GM20000 (cell line): Measurements from ENCODE around the gene GALNT2.
A peak's percentile ranks its signal among the peaks of the same experiment; 100 is the strongest.

ENCODE experiments used
- DNase-seq: peaks from one replicate; pipeline ENCODE4 v3.0.0; 2012; ENCODE audit warnings: low spot score
- TF ChIP-seq, protein P1 (sequence below): IDR thresholded peaks from 2 replicates; pipeline ENCODE4 v1.5.1; 2012; ENCODE audit warnings: mild to moderate bottlenecking, control low read depth; ENCODE audit errors: extremely low read depth, missing control alignments

GALNT2 gene

DNA sequence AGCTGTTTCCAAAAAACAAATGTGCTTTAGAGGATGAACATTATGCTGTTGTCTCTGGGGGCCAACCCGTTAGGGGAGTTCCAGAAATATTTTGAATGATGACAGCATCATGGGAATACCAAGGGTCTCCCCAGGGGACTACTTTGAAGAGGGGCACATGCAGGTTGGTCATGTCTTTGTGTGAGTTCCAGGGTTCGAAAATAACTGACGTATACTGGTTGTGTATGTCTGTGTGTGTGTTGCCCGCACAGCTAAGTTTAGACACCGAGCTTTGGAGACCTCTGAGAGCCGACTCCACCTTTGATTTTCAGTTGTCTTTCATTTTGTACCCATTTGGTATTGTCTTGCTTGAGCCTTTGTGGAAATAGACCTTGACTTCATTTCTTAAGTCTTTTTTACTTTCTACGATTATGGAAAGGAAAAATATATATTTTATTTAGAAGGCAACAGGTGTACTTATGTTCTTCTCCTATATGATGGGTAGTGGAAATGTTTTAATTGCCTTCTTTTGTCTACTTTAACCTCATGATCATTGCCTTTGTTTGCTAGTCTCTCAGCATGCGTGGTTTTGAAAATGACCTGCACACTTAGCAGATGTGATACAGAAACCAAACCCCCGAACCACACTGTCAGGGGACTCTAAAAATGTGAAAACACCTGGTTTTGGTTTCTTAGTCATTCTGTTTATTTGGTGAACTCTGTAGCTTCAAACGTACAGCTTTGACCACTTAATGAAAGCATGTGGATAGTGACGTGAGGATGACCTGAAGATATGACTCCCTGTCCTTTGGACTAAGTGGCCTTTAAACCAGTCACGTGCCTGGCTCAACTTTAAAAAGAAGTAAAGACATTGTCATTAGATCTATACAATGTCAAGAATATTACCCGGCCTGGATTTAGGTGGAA lies 56.5 kb downstream of the GALNT2 start:
- DNase-seq, result peak; percentile 79
- TF ChIP-seq, protein P1, sequence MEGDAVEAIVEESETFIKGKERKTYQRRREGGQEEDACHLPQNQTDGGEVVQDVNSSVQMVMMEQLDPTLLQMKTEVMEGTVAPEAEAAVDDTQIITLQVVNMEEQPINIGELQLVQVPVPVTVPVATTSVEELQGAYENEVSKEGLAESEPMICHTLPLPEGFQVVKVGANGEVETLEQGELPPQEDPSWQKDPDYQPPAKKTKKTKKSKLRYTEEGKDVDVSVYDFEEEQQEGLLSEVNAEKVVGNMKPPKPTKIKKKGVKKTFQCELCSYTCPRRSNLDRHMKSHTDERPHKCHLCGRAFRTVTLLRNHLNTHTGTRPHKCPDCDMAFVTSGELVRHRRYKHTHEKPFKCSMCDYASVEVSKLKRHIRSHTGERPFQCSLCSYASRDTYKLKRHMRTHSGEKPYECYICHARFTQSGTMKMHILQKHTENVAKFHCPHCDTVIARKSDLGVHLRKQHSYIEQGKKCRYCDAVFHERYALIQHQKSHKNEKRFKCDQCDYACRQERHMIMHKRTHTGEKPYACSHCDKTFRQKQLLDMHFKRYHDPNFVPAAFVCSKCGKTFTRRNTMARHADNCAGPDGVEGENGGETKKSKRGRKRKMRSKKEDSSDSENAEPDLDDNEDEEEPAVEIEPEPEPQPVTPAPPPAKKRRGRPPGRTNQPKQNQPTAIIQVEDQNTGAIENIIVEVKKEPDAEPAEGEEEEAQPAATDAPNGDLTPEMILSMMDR, result no peak

DNA sequence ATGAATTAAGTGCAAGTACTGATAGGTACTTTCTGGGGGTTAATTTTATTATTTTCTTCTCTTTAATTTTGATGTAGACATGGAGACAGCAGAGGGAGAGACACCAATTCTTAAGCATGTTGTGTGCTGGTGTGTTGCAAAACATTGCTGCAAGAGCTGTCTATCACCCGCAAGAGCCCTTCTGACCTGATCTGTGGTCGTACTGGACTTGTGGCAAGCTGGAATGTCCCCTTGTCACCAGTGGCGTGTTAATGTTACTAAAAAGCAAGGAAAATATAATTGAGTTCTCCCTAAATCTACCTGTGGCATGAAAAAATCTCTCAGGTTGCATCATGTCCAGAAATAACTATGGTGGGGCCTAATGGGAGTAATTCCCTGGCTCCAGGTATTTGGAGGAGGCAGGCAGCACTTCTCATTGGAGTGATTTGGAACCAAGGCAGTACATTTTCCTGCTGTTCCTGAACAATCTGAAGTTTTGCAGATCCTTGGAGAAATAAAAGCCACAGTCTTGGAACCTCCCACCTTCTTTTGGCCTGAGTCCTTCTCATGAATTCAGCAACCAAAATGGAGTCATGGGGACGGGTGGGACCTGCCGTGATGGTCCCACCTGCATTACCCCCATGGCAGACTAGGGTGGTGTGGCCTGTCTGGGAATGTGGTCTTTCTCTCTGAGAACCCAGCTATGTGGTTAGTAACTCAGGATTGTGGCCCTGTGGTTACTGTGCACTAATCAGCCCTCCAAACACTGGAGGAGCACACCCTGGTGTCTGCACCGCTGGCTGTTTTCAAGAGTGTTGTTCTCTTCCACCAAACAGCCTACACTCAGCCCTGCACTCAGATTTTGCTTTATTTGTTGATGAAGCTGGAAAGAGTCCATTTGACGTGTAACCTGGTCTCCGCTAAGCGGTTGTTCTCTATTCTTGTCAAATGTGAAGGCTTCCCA lies 57.4 kb downstream of the GALNT2 start:
- TF ChIP-seq, protein P1, result no peak
- no peak for DNase-seq

DNA sequence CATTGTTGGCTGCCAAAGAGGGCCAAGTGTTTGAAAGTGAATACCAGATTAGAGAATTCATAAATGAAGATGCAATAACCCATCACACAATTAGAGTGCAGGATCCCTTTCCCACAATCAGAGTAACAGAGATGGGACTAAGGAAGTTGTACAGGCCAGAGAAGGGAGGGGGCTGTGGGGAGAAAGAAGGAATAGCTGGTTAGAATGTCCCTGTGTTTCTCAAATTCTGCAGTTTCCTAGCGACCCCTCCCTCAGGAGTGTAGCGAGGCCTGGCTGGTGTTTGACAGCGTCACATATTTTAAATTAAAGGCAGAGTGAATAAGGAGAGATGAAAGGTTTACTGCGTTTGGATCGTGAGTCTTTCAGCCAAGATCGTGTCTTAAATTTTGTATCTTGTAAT lies 58.1 kb downstream of the GALNT2 start:
- no peak for DNase-seq
- TF ChIP-seq, protein P1, result no peak

DNA sequence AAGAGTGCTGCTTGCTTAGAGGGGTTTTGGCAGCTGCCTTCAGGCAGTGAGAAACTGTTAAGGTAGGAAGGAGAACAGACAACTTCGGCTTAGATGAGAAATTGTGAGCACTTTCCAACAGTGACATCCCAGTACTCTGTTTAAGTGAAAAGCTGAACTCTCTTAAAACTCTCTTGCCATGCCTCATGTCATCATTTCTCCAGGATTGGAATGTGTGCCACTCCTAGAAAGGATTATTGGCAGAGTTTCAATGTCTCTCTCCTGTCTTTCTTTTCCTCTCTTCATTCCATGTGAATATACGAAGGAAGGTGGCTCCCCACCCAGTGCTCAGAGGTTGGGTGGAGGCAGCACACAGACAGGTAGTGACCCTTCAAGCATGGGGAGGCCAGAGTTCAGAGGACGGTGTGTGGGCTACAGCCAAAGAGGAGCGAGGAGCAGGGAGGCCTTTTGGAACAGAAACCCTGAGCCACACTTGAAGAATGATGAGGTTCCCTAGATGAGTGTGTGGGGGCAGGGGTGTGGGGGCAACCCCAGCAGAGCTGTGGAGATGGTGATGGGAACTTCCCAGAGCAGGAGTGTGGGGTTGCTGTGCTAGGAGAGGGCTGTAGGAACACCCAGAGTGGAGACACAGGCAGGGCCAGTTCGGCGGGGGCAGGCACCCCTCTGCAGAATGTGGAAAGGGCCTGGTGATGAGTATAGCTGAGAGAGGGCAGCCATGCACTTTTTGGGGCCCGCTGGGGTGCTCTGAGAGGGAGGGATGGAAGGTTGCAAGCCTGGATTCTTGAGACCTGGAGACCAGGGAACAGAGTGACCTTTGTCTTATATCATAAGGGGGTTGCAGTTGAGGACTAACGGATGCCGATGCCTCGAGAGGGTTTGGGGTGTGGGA lies 58.8 kb downstream of the GALNT2 start:
- DNase-seq, result no peak
- TF ChIP-seq, protein P1, result no peak

DNA sequence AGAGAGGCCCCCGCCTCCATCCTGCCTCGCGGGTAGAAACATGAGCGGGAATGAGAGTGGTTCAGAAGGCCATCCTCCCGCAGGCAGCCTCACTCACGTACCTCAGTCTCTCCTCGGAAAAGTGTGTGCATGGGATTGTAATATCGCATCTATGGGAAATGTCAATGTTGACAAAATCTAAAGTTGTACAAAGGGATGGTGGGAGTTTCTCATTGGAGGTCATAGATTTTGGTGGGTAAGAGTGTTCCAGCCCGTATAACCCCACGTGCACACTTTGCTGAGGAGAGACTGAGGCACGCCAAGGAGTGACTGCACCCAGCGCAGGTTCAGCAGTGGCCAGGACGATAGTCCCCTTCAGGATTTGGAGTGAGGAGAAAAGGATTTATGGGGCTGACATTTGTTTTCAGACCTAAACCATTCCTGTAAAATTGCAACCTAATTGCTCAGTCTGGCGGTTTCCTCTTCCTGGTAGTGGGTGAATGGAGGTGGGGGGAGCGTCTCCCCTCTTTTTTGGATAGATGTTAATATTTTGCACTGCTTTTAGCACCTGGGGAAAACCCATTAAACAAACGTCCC lies 59.6 kb downstream of the GALNT2 start:
- TF ChIP-seq, protein P1, result no peak
- no peak for DNase-seq

DNA sequence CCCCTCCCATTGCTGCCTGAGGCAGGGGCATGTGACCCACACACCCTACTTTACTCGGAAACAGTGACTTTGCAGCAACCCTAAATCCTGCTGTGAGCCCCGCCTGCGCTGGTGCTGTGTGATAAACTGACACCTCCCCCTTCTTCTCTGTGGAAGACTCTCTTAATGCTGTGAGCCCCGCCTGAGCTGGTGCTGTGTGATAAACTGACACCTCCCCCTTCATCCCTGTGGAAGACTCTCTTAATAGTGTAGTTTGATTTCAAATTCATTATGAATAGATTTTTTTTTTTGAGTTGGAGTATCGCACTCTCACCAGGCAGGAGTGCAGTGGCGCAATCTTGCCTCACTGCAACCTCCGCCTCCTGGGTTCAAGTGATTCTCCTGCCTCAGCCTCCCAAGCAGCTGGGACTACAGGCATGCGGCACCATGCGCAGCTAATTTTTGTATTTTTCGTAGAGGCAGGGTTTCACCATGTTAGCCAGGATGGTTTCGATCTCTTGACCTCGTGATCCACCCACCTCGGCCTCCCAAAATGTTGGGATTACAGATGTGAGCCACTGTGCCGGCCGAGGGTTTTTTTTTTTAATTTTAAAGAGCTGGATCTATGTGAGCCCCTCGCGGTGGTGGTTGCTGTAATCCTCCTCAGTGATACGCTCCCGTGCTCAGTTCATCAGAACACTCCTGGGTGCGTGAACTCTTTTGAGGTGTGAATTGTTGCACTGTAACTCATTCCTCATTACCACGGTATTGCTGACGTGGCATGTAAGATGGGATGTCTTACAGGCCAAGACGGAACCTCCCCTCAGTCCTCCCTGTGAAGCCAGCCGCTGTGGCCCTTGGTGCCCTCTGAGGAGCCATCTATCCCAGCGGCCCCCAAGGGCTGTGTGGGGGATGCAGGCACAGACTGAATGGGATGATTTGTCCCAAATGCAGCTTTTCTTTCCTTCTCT lies 60.3 kb downstream of the GALNT2 start:
- TF ChIP-seq, protein P1, result no peak
- DNase-seq, result no peak
